GM12873 (cell line): ENCODE data around the gene USH1G.
A peak's percentile ranks its signal among the peaks of the same experiment; 100 is the strongest.

Source experiments
- CTCF ChIP-seq: IDR thresholded peaks from 2 replicates; pipeline ENCODE4 v1.5.1; 2012; ENCODE audit warnings: low read depth, mild to moderate bottlenecking, moderate library complexity, low read length, control low read depth; ENCODE audit not compliant: insufficient read depth; ENCODE audit errors: missing control alignments

USH1G gene

GRCh38 chr17:74959826-74960515, 36.9 kb upstream of the USH1G start:
- TF ChIP-seq CTCF: no peak

- peak; percentile 94 for TF ChIP-seq CTCF
Observed at GRCh38 chr17:74957935-74958740, 35.1 kb upstream of the USH1G start.

- no peak for TF ChIP-seq CTCF
Observed at GRCh38 chr17:74956093-74956492, 33.0 kb upstream of the USH1G start.

GRCh38 chr17:74954665-74955421, 31.8 kb upstream of the USH1G start:
- TF ChIP-seq CTCF: no peak

GRCh38 chr17:74954115-74954514, 31.1 kb upstream of the USH1G start:
- TF ChIP-seq CTCF: no peak

- no peak for TF ChIP-seq CTCF
Observed at GRCh38 chr17:74953134-74953687, 30.2 kb upstream of the USH1G start.
